Measurements from ENCODE around the gene RAVER1. TPM values are rescaled to one million over a fixed set of nuclear protein-coding genes. Genes with fewer than 3 reads are reported as not detected.

Gene RAVER1
- total and polyA plus RNA-seq, 9 of the 15 experiments (the other 6 are each of a cell fraction or from before 2014, with no cell fraction given), result 0.06 to 113 (median 7.0) TPM

- TF ChIP-seq ZNF639 (CRISPR knock-in tag; conservative IDR thresholded peaks at IDR 0.05 in 1 of 2, IDR thresholded peaks at IDR 0.05 in 1 of 2) (peak in 1 of 2 experiments; percentile 57; a peak in 2 of 4 replicates), SUPT5H (IDR thresholded peaks at IDR 0.05) (peak; percentile 64; the same call in 1 of the 2 replicates), SIN3A (IDR thresholded peaks at IDR 0.05; ENCODE audit: borderline replicate concordance in 2 of 2, control insufficient read depth in 1 of 2, low read depth in 2 of 2, low read length in 2 of 2) (no peak), RBM14 (IDR thresholded peaks at IDR 0.05; ENCODE audit: borderline replicate concordance, insufficient read depth, low read depth, low read length) (no peak), TFAM (CRISPR knock-in tag; conservative IDR thresholded peaks at IDR 0.05) (no peak), POLR2G (IDR thresholded peaks at IDR 0.05; ENCODE audit: low read depth, low read length) (peak; percentile 83), CCAR2 (IDR thresholded peaks at IDR 0.05; ENCODE audit: low read depth, low read length) (no peak), PHB (CRISPR knock-in tag; IDR thresholded peaks at IDR 0.05) (no peak), CREB1 (IDR thresholded peaks at IDR 0.05) (no peak; the same call in 1 of the 2 replicates), CREB1 (CRISPR knock-in tag; IDR thresholded peaks at IDR 0.05) (no peak), ZNF511 (CRISPR knock-in tag; IDR thresholded peaks at IDR 0.05) (no peak), NKRF (IDR thresholded peaks at IDR 0.05; ENCODE audit: borderline replicate concordance) (no peak; the same call in 1 of the 2 replicates), ZNF584 (CRISPR knock-in tag; IDR thresholded peaks at IDR 0.05; ENCODE audit: low read depth) (peak; percentile 72; the same call in 1 of the 2 replicates), CBX1 (IDR thresholded peaks at IDR 0.05; ENCODE audit: low read depth) (no peak), ZNF695 (CRISPR knock-in tag; IDR thresholded peaks at IDR 0.05) (no peak), ZBTB9 (CRISPR knock-in tag; IDR thresholded peaks at IDR 0.05) (no peak), WHSC1 (IDR thresholded peaks at IDR 0.05; ENCODE audit: low read length) (no peak), NONO (IDR thresholded peaks at IDR 0.05; ENCODE audit: low read depth in 2 of 2, low read length in 1 of 2) (0 out of 4 replicates have a peak, but pooled peaks of 1 of the 2 experiments have one; percentile 6), DPF2 (IDR thresholded peaks at IDR 0.05) (peak; percentile 96), KLF16 (IDR thresholded peaks at IDR 0.05) (peak; percentile 57; the same call in 1 of the 2 replicates), KDM4B (IDR thresholded peaks at IDR 0.05; ENCODE audit: borderline replicate concordance in 2 of 2, low read depth in 1 of 2) (no peak; a peak in 2 of 4 replicates)
These were observed 33.5 kb downstream of the RAVER1 start (continued) for GRCh38 chr19:10299545-10300458.

Data from K562 (cell line).